B cell (primary cell): ENCODE results near the gene NCK2. TPM values are rescaled to one million over a fixed set of nuclear protein-coding genes. Genes with fewer than 3 reads are reported as not detected.
A peak's percentile ranks its signal among the peaks of the same experiment; 100 is the strongest.

Experiments used
- ATAC-seq: fragments of 200-7000 bp; cut with Tn5 transposase; one replicate; pipeline ENCODE4 v1.10.0; 2021; ENCODE audit warnings: low read depth, mild to moderate bottlenecking, moderate number of reproducible peaks, moderate library complexity
- CTCF ChIA-PET: fragments of 350-600 bp; sonication (Branson Sonifier 250); formaldehyde crosslinking; loops from one replicate; lab custom pipeline; 2021; ENCODE audit warnings: antibody characterized with exemption, inconsistent platforms; lab: Charles Lee
- POLR2A ChIA-PET: fragments of 350-600 bp; sonication (Branson Sonifier 250); formaldehyde crosslinking; loops from one replicate; lab custom pipeline; 2021; ENCODE audit warnings: antibody characterized with exemption; lab: Charles Lee
- DNase-seq: peaks from one replicate; pipeline ENCODE4 v3.0.0; 2013
- H2AFZ ChIP-seq: 2 replicates; pipeline ENCODE4 v1.6.1; 2012; ENCODE audit warnings: mild to moderate bottlenecking, low read depth, low read length; ENCODE audit not compliant: insufficient read depth, poor library complexity, severe bottlenecking
- H3K27ac ChIP-seq, 2 donors: 1 replicate in 1 of 2; 2 replicates in 1 of 2; pipeline ENCODE4 v1.5.1; 2012 to 2013; ENCODE audit warnings: low read length in 2 of 2, mild to moderate bottlenecking in 2 of 2, moderate library complexity in 1 of 2
- H3K27me3 ChIP-seq, 4 experiments: fragments of 200-600 bp in 1 of 4; sonication (generic) in 1 of 4; replicated peaks in 1 of 4; 1 replicate in 2 of 4; 2 replicates in 2 of 4; pipeline versions ENCODE4 v1.6.1 to v1.7.0; 2013 to 2016; ENCODE audit warnings: low read length in 3 of 4, mild to moderate bottlenecking in 2 of 4, mixed read lengths in 1 of 4, moderate library complexity in 1 of 4; ENCODE audit not compliant: insufficient read depth in 4 of 4, control insufficient read depth in 3 of 4; ENCODE audit errors: control extremely low read depth in 1 of 4
- H3K36me3 ChIP-seq, 2 experiments: replicated peaks in 1 of 2; 1 replicate in 1 of 2; 2 replicates in 1 of 2; pipeline versions ENCODE4 v1.6.1 to v1.7.1; 2013; ENCODE audit warnings: low read length in 1 of 2; ENCODE audit not compliant: insufficient read depth in 2 of 2, control insufficient read depth in 1 of 2; ENCODE audit errors: control extremely low read depth in 1 of 2, extremely low read depth in 1 of 2
- H3K4me1 ChIP-seq, 2 donors: fragments of 200-600 bp in 1 of 2; sonication (generic) in 1 of 2; 1 replicate in 1 of 2; 2 replicates in 1 of 2; pipeline versions ENCODE4 v1.5.1 to v1.6.1; 2013 to 2017; ENCODE audit warnings: low read length in 2 of 2; ENCODE audit not compliant: control insufficient read depth in 2 of 2, insufficient read depth in 2 of 2
- H3K4me2 ChIP-seq: replicated peaks from 2 replicates; pipeline ENCODE3; 2012; ENCODE audit warnings: mild to moderate bottlenecking, low read depth, low read length; ENCODE audit not compliant: poor library complexity, severe bottlenecking
- H3K4me3 ChIP-seq, 5 experiments: fragments of 200-600 bp in 1 of 5; sonication (generic) in 1 of 5; 1 replicate in 3 of 5; 2 replicates in 2 of 5; pipeline versions ENCODE4 v1.5.1 to v1.7.0; 2011 to 2016; ENCODE audit warnings: low read length in 4 of 5, mild to moderate bottlenecking in 4 of 5, low read depth in 2 of 5, control low read depth in 1 of 5, moderate library complexity in 1 of 5; ENCODE audit not compliant: insufficient read depth in 1 of 5; ENCODE audit errors: control extremely low read depth in 1 of 5, extremely low read depth in 1 of 5
- H3K79me2 ChIP-seq: fragments of 200-600 bp; sonication (generic); one replicate; pipeline ENCODE4 v1.6.0; 2016; ENCODE audit warnings: low read length; ENCODE audit not compliant: control insufficient read depth, insufficient read depth
- H3K9ac ChIP-seq: fragments of 200-600 bp; sonication (generic); 2 replicates; pipeline ENCODE4 v1.6.1; 2017; ENCODE audit warnings: mild to moderate bottlenecking, low read length, moderate library complexity
- H3K9me3 ChIP-seq, 3 donors: one replicate each; pipeline versions ENCODE4 v1.6.1 to v1.7.1; 2013; ENCODE audit warnings: low read length in 2 of 3; ENCODE audit not compliant: control insufficient read depth in 2 of 3, insufficient read depth in 1 of 3; ENCODE audit errors: control extremely low read depth in 1 of 3
- H4K20me1 ChIP-seq: 2 replicates; pipeline ENCODE4 v1.6.0; 2012; ENCODE audit warnings: mild to moderate bottlenecking, low read length; ENCODE audit not compliant: insufficient read depth, control insufficient read depth, poor library complexity, severe bottlenecking
- H3K27ac Mint-ChIP-seq: one replicate; pipeline ENCODE4 v1.8.0; 2021; ENCODE audit warnings: mixed read lengths
- H3K27me3 Mint-ChIP-seq: one replicate; pipeline ENCODE4 v1.8.0; 2021; ENCODE audit warnings: mixed read lengths
- H3K4me1 Mint-ChIP-seq: one replicate; pipeline ENCODE4 v1.8.0; 2021; ENCODE audit warnings: mixed read lengths
- H3K4me3 Mint-ChIP-seq: one replicate; pipeline ENCODE4 v1.8.0; 2021; ENCODE audit warnings: mixed read lengths
- H3K9me3 Mint-ChIP-seq: one replicate; pipeline ENCODE4 v1.8.0; 2022; ENCODE audit warnings: mixed read lengths; ENCODE audit not compliant: insufficient read depth
- CTCF ChIP-seq: fragments of 200-600 bp; IDR thresholded peaks from one replicate; pipeline ENCODE4 v1.8.0; 2022; ENCODE audit warnings: antibody characterized with exemption, mild to moderate bottlenecking
- EZH2 ChIP-seq: IDR thresholded peaks from 2 replicates; pipeline ENCODE4 v1.6.1; 2012; ENCODE audit warnings: borderline replicate concordance, low read depth, mild to moderate bottlenecking, moderate library complexity, low read length; ENCODE audit not compliant: insufficient read depth, poor library complexity, severe bottlenecking
- WGBS: methylation state at CpG from one replicate; pipeline ENCODE4 v1.1.5; 2013; ENCODE audit warnings: missing lambda C conversion rate; ENCODE audit not compliant: insufficient coverage; 5-methylcytosine and 5-hydroxymethylcytosine counted together
- intact Hi-C: fragments of 100-400 bp; cut with micrococcal nuclease; formaldehyde crosslinking; loops from one replicate; pipeline ENCODE4 v1.10.0; 2022
- polyA plus RNA-seq: library from polyadenylated mRNA; depleted of rRNA; stranded (reverse); fragments of >200 nt; gene quantifications from 2 replicates; pipeline ENCODE4 v1.2.3, GENCODE V29; 2012
- total RNA-seq, 2 donors: library from RNA; stranded (reverse); fragments of 120-200 nt in 1 of 2; gene quantifications; 1 replicate in 1 of 2; 2 replicates in 1 of 2; pipeline versions ENCODE4 v1.2.3 to v1.2.4, GENCODE V29; 2013 to 2022

The NCK2 gene
- total and polyA plus RNA-seq, 2 donors (not counting 1 experiment from before 2014, with no cell fraction given) = 64.2 to 72.3 TPM

- ATAC-seq (no peak), DNase-seq (no peak)
- Mint-ChIP-seq H3K9me3 (no peaks in the 10 kb centered on the region), H3K4me3 (no peak overlapping the region), H3K27me3 (no peaks in the 10 kb centered on the region), H3K27ac (peak overlapping the region; percentile 59), H3K4me1 (peaks cover 70% of the 10 kb centered on the region)
- TF ChIP-seq EZH2 (no peak), CTCF (no peak)
- H4K20me1 ChIP-seq = peaks cover 57% of the 10 kb centered on the region
- H3K9ac ChIP-seq = no peak overlapping the region
- peaks cover 13 to 20% of the 10 kb centered on the region in 2 experiments for H3K36me3 ChIP-seq
- intact Hi-C loops = no loop called here
- POLR2A ChIA-PET = no interaction called here
- H3K27me3 ChIP-seq = no peaks in the 10 kb centered on the region
- no peaks in the 10 kb centered on the region for H3K9me3 ChIP-seq
- H3K79me2 ChIP-seq = peaks cover 99% of the 10 kb centered on the region
- over 99% methylated on average over 11 of the region's 12 CpGs for WGBS
- no peak overlapping the region for H2AFZ ChIP-seq
- CTCF ChIA-PET = interaction anchor here (0.9 kb wide), 1 partner anchor 12 kb away, joined by 3 read pairs; no protein-coding TSS in a partner anchor
- H3K4me3 ChIP-seq = no peak overlapping the region
- peaks cover 33 to 52% of the 10 kb centered on the region in 2 donors for H3K4me1 ChIP-seq
- H3K27ac ChIP-seq = peak overlapping the region in 1 of 2 donors; percentile 43
- no peak overlapping the region for H3K4me2 ChIP-seq
These were observed 67.7 kb downstream of the NCK2 start for GRCh38 chr2:105812180-105813044.

GRCh38 chr2:105813045-105813315, 68.3 kb downstream of the NCK2 start:
- Histone ChIP-seq H2AFZ (no peak overlapping the region), H3K9ac (no peak overlapping the region), H3K9me3 (no peaks in the 10 kb centered on the region), H3K27me3 (no peaks in the 10 kb centered on the region), H3K36me3 (peaks cover 13 to 20% of the 10 kb centered on the region in 2 experiments), H3K27ac (peak overlapping the region in 1 of 2 donors; percentile 34), H3K79me2 (peaks cover 95% of the 10 kb centered on the region), H3K4me3 (no peak overlapping the region), H3K4me2 (no peak overlapping the region), H4K20me1 (peaks cover 57% of the 10 kb centered on the region), H3K4me1 (peaks cover 31 to 52% of the 10 kb centered on the region in 2 donors)
- no peak for TF ChIP-seq EZH2
- no peak for TF ChIP-seq CTCF
- POLR2A ChIA-PET = no interaction called here
- ATAC-seq (no peak), DNase-seq (no peak)
- Mint-ChIP-seq H3K27me3 (no peaks in the 10 kb centered on the region), H3K27ac (peak overlapping the region; percentile 59), H3K4me1 (peaks cover 67% of the 10 kb centered on the region), H3K4me3 (no peak overlapping the region), H3K9me3 (no peaks in the 10 kb centered on the region)
- intact Hi-C loops = no loop called here
- CTCF ChIA-PET = no interaction called here
- WGBS = 93% methylated on average over 4 of the region's 4 CpGs
